GM12891 (cell line): Measurements from ENCODE around the gene CCNDBP1.

Experiments used
- PAX5 ChIP-seq: IDR thresholded peaks from 2 replicates; pipeline ENCODE4 v1.6.1; 2011; ENCODE audit warnings: low read length, moderate library complexity, mild to moderate bottlenecking; ENCODE audit not compliant: insufficient read depth, severe bottlenecking
- POLR2A ChIP-seq: IDR thresholded peaks from 2 replicates; pipeline ENCODE4 v1.6.1; 2011; ENCODE audit warnings: low read depth, low read length, control low read depth
- POLR2AphosphoS5 ChIP-seq: IDR thresholded peaks from 2 replicates; pipeline ENCODE4 v1.6.1; 2011; ENCODE audit warnings: low read depth, low read length, control low read depth
- POU2F2 ChIP-seq: IDR thresholded peaks from 2 replicates; pipeline ENCODE4 v1.6.1; 2011; ENCODE audit warnings: low read depth, mild to moderate bottlenecking, control low read depth, low read length, moderate library complexity
- SPI1 ChIP-seq: IDR thresholded peaks from 2 replicates; pipeline ENCODE4 v1.6.1; 2011; ENCODE audit warnings: low read depth, low read length, control low read depth
- TAF1 ChIP-seq: IDR thresholded peaks from 2 replicates; pipeline ENCODE4 v1.6.1; 2011; ENCODE audit warnings: low read depth, low read length, control low read depth

DNA sequence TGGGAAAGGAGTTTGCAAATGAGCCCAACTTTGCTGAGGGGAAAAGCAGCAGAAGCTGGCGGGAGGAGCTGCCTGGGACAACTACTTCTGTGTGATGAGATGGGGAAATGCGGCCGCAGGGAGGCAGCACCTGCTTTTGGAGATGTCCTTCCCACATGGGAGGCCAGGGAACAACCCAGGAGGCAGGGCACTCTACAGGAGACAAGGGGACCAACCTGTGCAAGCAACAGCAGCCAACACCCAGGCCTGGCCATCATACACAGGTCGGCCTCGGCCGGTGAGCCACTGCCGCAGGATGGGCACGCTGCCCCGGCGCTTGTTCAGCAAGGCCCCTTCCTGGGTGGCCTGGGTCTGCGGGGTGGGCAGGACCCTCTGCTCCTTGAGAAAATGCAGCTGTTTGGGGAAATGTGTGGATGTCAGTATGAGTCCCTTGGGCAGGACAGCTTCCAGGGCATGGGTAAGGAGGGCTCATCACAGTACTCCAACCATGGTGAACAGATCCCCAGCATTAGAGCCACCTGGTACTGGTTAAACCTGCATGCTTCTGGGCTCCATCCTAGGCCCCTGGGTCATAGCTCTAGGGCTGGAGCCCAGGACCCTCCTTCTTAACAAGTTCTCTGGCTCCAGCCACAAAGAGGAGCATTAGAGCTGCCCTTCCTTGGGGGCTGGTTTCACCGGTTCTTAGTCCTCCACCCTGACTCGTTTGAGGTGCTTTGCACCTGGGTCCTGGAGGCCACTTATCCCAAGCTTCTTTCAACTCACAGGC lies 24.0 kb downstream of the CCNDBP1 start:
- no peak for TF ChIP-seq POLR2A
- TF ChIP-seq POU2F2: no peak
- no peak for TF ChIP-seq POLR2AphosphoS5
- no peak for TF ChIP-seq TAF1
- TF ChIP-seq PAX5: no peak
- no peak for TF ChIP-seq SPI1
